MM.1S (cell line): ENCODE measurements around the gene DUOX1.
"Not testable (repeated sequence)": the region's sequence is repeated elsewhere in the genome, so short reads cannot be mapped to it uniquely, and the experiment has no call there.

Experiments
- DNase-seq: peaks from one replicate; pipeline ENCODE4 v3.0.0-alpha.2; 2015
- H2AFZ ChIP-seq: fragments of 300-600 bp; sonication (generic); 2 replicates; pipeline ENCODE4 v1.6.0; 2016; ENCODE audit warnings: antibody characterized with exemption, low read length
- H3F3A ChIP-seq: fragments of 300-600 bp; sonication (generic); 2 replicates; pipeline ENCODE4 v1.6.1; 2016; ENCODE audit warnings: mild to moderate bottlenecking, antibody characterized with exemption, low read length, moderate library complexity, mixed read lengths; ENCODE audit not compliant: insufficient read depth
- H3K27ac ChIP-seq: fragments of 300-600 bp; sonication (generic); 2 replicates; pipeline ENCODE4 v1.5.1; 2016; ENCODE audit warnings: mild to moderate bottlenecking, low read length
- H3K27me3 ChIP-seq: fragments of 300-600 bp; sonication (generic); replicated peaks from 2 replicates; pipeline ENCODE4 v1.6.0; 2016; ENCODE audit warnings: low read length; ENCODE audit not compliant: insufficient read depth
- H3K36me3 ChIP-seq: fragments of 300-600 bp; sonication (generic); replicated peaks from 2 replicates; pipeline ENCODE4 v1.6.1; 2016; ENCODE audit warnings: mild to moderate bottlenecking, low read length, mixed read lengths; ENCODE audit not compliant: insufficient read depth
- H3K4me1 ChIP-seq: fragments of 300-600 bp; sonication (generic); 2 replicates; pipeline ENCODE4 v1.6.1; 2016; ENCODE audit warnings: low read length, mixed read lengths
- H3K4me2 ChIP-seq: fragments of 300-600 bp; sonication (generic); 2 replicates; pipeline ENCODE4 v1.6.0; 2016; ENCODE audit warnings: low read depth, low read length
- H3K4me3 ChIP-seq: fragments of 300-600 bp; sonication (generic); 2 replicates; pipeline ENCODE4 v1.5.1; 2016; ENCODE audit warnings: low read length, mixed read lengths
- H3K79me2 ChIP-seq: fragments of 300-600 bp; sonication (generic); 2 replicates; pipeline ENCODE4 v1.6.1; 2016; ENCODE audit warnings: mixed run types, low read length, mixed read lengths
- H3K9ac ChIP-seq: fragments of 300-600 bp; sonication (generic); 2 replicates; pipeline ENCODE4 v1.6.1; 2016; ENCODE audit warnings: low read length, mixed read lengths
- H3K9me2 ChIP-seq: fragments of 300-600 bp; sonication (generic); replicated peaks from 2 replicates; pipeline ENCODE4 v1.6.1; 2016; ENCODE audit warnings: mild to moderate bottlenecking, low read length, mixed read lengths; ENCODE audit not compliant: insufficient read depth
- H3K9me3 ChIP-seq: fragments of 300-600 bp; sonication (generic); replicated peaks from 2 replicates; pipeline ENCODE4 v1.6.1; 2016; ENCODE audit warnings: mild to moderate bottlenecking, low read length, mixed read lengths; ENCODE audit not compliant: insufficient read depth
- H4K20me1 ChIP-seq: fragments of 300-600 bp; sonication (generic); 2 replicates; pipeline ENCODE4 v1.6.1; 2016; ENCODE audit warnings: mild to moderate bottlenecking, low read length, moderate library complexity, mixed read lengths; ENCODE audit not compliant: insufficient read depth
- CTCF ChIP-seq: fragments of 300-600 bp; sonication (generic); IDR thresholded peaks from 2 replicates; pipeline ENCODE4 v1.5.1; 2016; ENCODE audit warnings: antibody characterized with exemption, low read length, mixed read lengths
- EZH2 ChIP-seq: fragments of 300-600 bp; sonication (generic); optimal IDR thresholded peaks from 2 replicates; pipeline ENCODE3; 2017; ENCODE audit warnings: low read depth, mild to moderate bottlenecking, antibody characterized with exemption, low read length, mixed read lengths
- EZH2phosphoT487 ChIP-seq: fragments of 300-600 bp; sonication (generic); IDR thresholded peaks from 2 replicates; pipeline ENCODE4 v1.6.1; 2018; ENCODE audit warnings: antibody characterized with exemption, low read length

Gene DUOX1

GRCh38 chr15:45134682-45135604 lies 5.1 kb downstream of the DUOX1 start:
- no peak for DNase-seq
- Histone ChIP-seq H3K4me1 (0 out of 2 replicates have a peak, but pooled peaks cover 3% of the 10 kb centered on the region), H3K9me3 (no peaks in the 10 kb centered on the region), H4K20me1 (no peaks in the 10 kb centered on the region; the same call in 1 of the 2 replicates), H3K4me3 (peak overlapping the region; percentile 7; the same call in 1 of the 2 replicates), H3K36me3 (no peaks in the 10 kb centered on the region), H3K79me2 (no peaks in the 10 kb centered on the region), H3K9ac (no peak overlapping the region), H3K9me2 (no peaks in the 10 kb centered on the region), H3K4me2 (peak overlapping the region; percentile 52; the same call in 1 of the 2 replicates), H2AFZ (peak overlapping the region; percentile 48; the same call in 1 of the 2 replicates), H3F3A (no peaks in the 10 kb centered on the region), H3K27me3 (no peaks in the 10 kb centered on the region; the same call in 1 of the 2 replicates), H3K27ac (no peak overlapping the region)
- TF ChIP-seq CTCF: peak; percentile 7; the same call in 1 of the 2 replicates
- no peak for TF ChIP-seq EZH2
- TF ChIP-seq EZH2phosphoT487: no peak

GRCh38 chr15:45135705-45136377 lies 6.0 kb downstream of the DUOX1 start:
- not testable (repeated sequence) for H3K4me3 ChIP-seq, DNase-seq, H3K79me2 ChIP-seq, H2AFZ ChIP-seq, H4K20me1 ChIP-seq, H3K9me3 ChIP-seq, H3K4me2 ChIP-seq, H3K4me1 ChIP-seq, H3K36me3 ChIP-seq, H3K9me2 ChIP-seq, H3K9ac ChIP-seq, H3K27ac ChIP-seq, H3F3A ChIP-seq, H3K27me3 ChIP-seq

- no peak for TF ChIP-seq EZH2phosphoT487
- no peak for TF ChIP-seq EZH2
- TF ChIP-seq CTCF: no peak
- Histone ChIP-seq H3K9me2 (no peaks in the 10 kb centered on the region), H3K4me2 (no peak overlapping the region), H3K79me2 (no peaks in the 10 kb centered on the region), H3K36me3 (no peaks in the 10 kb centered on the region), H3K9me3 (no peaks in the 10 kb centered on the region), H3K9ac (no peak overlapping the region), H3K27ac (no peak overlapping the region), H2AFZ (no peak overlapping the region), H3K4me1 (0 out of 2 replicates have a peak, but pooled peaks cover 3% of the 10 kb centered on the region), H3F3A (no peaks in the 10 kb centered on the region), H4K20me1 (no peaks in the 10 kb centered on the region; the same call in 1 of the 2 replicates), H3K27me3 (no peaks in the 10 kb centered on the region; the same call in 1 of the 2 replicates), H3K4me3 (no peak overlapping the region)
- no peak for DNase-seq
Observed at GRCh38 chr15:45136378-45136764, 6.6 kb downstream of the DUOX1 start.
